Ovary (tissue), 9 donors: ENCODE measurements around the gene NQO1. TPM values are rescaled to one million over a fixed set of nuclear protein-coding genes. Genes with fewer than 3 reads are reported as not detected.
"Not testable (repeated sequence)": the region's sequence is repeated elsewhere in the genome, so short reads cannot be mapped to it uniquely, and the experiment has no call there.

Source experiments
- DNase-seq, 5 donors: peaks; one replicate each; pipeline ENCODE4 v3.0.0-alpha.2; 2019 to 2020
- H3K27ac ChIP-seq, 2 donors: fragments of 200-600 bp; one replicate each; pipeline versions ENCODE4 v1.5.1 to v1.8.0; 2019 to 2022
- H3K27me3 ChIP-seq: fragments of 200-600 bp; one replicate; pipeline ENCODE4 v1.8.0; 2022
- H3K36me3 ChIP-seq: fragments of 200-600 bp; sonication (generic); one replicate; pipeline ENCODE4 v1.5.1; 2019
- H3K4me1 ChIP-seq: one replicate; pipeline ENCODE4 v1.8.1; 2013; ENCODE audit warnings: mild to moderate bottlenecking, moderate library complexity; ENCODE audit not compliant: insufficient read depth
- H3K4me3 ChIP-seq: fragments of 200-600 bp; sonication (generic); one replicate; pipeline ENCODE4 v1.5.1; 2017
- H3K9me3 ChIP-seq, 2 donors: fragments of 200-600 bp in 1 of 2; sonication (generic) in 1 of 2; one replicate each; pipeline versions ENCODE4 v1.5.1 to v1.8.1; 2013 to 2019; ENCODE audit warnings: mild to moderate bottlenecking in 1 of 2, moderate library complexity in 1 of 2
- EP300 ChIP-seq: sonication (generic); formaldehyde crosslinking; IDR thresholded peaks from one replicate; pipeline ENCODE4 v1.6.1; 2017; ENCODE audit warnings: antibody characterized with exemption
- POLR2A ChIP-seq: fragments of 450-650 bp; IDR thresholded peaks from one replicate; pipeline ENCODE4 v1.6.1; 2017; ENCODE audit warnings: antibody characterized with exemption, mild to moderate bottlenecking, moderate library complexity
- WGBS, 3 donors: extraction: QIAGEN DNeasy Blood & Tissue Kit in 1 of 3; methylation state at CpG; one replicate each; pipeline versions ENCODE4 v1.1.5 to v1.1.7; 2013 to 2017; 5-methylcytosine and 5-hydroxymethylcytosine counted together
- intact Hi-C, 4 donors: fragments of 100-400 bp; cut with DNase I; formaldehyde crosslinking; loops; one replicate each; pipeline versions ENCODE4 v1.11.0 to v1.15.1; 2022 to 2023
- polyA plus RNA-seq, 2 donors: library from polyadenylated mRNA; stranded (reverse); fragments of 200-250 nt in 1 of 2; fragments of 350-450 nt in 1 of 2; fragmentation: Illumina TruSeq in 1 of 2; extraction: RNeasy Lipid Tissue Mini Kit (QIAGEN cat#74804) in 1 of 2; gene quantifications; one replicate each; pipeline ENCODE4 v1.2.3, GENCODE V29; 2013 to 2014
- total RNA-seq, 7 donors: library from RNA; depleted of rRNA in 2 of 7; stranded (reverse); fragments of >200 nt in 2 of 7; fragmentation: NEBNext Ultra II Directional in 3 of 7; extraction: Animal tissue kit (Norgen Biotek cat#: 25700) in 3 of 7; gene quantifications; one replicate each; pipeline versions ENCODE4 v1.1.0 to v1.2.4, GENCODE V29; 2016 to 2023
- TF ChIP-seq, protein P1 (sequence below), 3 donors: fragments of 450-650 bp in 2 of 3; fragments of 200-600 bp in 1 of 3; IDR thresholded peaks; one replicate each; pipeline versions ENCODE4 v1.5.1 to v1.8.0; 2016 to 2022; ENCODE audit warnings: antibody characterized with exemption in 3 of 3, mild to moderate bottlenecking in 1 of 3
- donor health status: DM: no; HTN: no; CAD: no; lungs with moderate emphysema.
- donor health status: DM: no; HTN: no; CAD: no.
- donor health status: Bipolar disorder and iron deficiency.
- donor health status: DM: yes; HTN: yes; CAD: no.
- donor health status: DM: no; HTN: no; CAD: no.
- donor health status: DM: yes; HTN: yes; CAD: no.

The NQO1 gene
- total and polyA plus RNA-seq, 9 donors, result 7.9 to 29.1 (median 11.9) TPM

DNA sequence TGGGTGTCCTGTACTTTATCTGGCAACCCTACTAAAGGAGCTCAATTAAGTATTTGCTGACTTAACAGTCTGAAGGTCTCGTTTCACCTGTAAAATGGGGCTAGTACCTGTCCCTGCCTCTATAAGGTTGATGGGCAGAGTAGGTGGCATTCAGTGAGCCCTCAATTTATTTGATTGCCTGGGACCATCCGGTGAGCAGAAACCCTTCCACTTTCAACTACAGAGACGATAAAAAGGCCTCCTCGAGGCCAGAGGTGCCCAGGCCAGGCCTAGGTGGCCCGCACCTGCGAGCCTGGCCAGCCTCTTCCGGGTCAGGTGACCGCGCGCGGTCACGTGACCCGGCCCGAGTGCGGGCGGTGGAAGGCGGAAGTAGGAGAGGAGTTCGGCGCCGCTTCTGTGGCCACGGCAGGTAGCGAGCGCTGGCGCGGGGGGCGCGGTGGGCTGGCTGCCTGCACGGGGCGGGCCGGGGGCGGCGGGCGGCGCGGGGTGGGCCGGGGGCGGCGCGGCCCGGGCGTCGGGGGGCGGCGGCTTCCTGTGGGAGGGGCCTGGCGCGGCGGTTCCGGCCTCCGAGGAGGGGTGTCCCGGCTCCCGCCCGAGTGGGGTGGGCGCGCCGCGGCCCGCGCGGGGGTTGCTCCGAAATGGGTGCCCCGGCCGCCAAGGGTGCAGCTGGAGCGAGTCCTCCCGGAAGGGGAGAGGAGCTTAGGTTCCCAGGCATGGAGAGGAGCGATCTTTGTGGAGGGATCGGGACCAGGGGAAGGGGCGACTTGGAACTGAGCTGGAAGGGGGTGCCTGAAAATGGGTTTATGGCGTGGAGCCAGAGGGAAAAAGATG lies 35.8 kb upstream of the NQO1 start, which contains the start of gene WWP2:
Gene WWP2 (plus strand): TSS at position 350 of the 831 bp plus-strand sequence. CDS start 24,679 bp downstream, outside the sequence.
- intact Hi-C loops, result no loop called here

DNA sequence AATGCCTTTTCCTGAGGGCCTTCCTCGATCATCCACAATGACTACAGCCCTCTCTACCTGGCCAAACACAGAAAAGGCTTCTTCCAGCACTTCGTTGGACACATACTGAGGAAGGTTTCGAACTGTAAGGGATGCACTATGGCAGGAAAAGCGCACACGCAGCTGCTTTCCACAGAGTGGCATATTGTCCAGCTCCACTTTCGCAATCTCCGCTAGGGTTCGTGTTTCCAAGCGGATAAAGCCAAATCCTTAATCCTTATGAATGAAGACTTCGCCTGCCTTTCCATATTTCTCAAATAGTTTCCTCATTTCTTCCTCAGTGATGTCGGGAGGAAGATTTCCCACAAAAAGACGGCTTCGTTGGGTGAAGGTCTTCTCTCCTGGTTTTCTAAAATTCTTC lies 31.0 kb upstream of the NQO1 start:
- not testable (repeated sequence) for H3K4me1 ChIP-seq, H3K27me3 ChIP-seq, H3K4me3 ChIP-seq, H3K9me3 ChIP-seq, H3K36me3 ChIP-seq, H3K27ac ChIP-seq, DNase-seq
- WGBS, 3 donors, result 84 to 86% (median 85%) methylated on average over 13 of the region's 13 CpGs
- intact Hi-C loops, result loop anchor here in 3 of 4 donors (5.0 to 10.0 kb wide), 5 partner anchors 45 to 363 kb away; partner anchors contain the start of gene NFAT5 (in 1 of the 3)

More for the DNA sequence above, 35.8 kb upstream of the NQO1 start, which contains the start of gene WWP2:
- no peaks in the 10 kb centered on the region for H3K36me3 ChIP-seq
- H3K9me3 ChIP-seq, result no peaks in the 10 kb centered on the region
- H3K27ac ChIP-seq, result peak within 1 kb of the TSS; percentile 65 to 82
- H3K4me3 ChIP-seq, result peak within 1 kb of the TSS; percentile 93
- WGBS, 3 donors, result 0 to 1% (median 1%) methylated on average over 35 to 66 of the region's 68 CpGs
- no peaks in the 10 kb centered on the region for H3K4me1 ChIP-seq
- H3K27me3 ChIP-seq, result no peaks in the 10 kb centered on the region
- TF ChIP-seq POLR2A (peak; percentile 62), EP300 (no peak)
- DNase-seq, result peak; percentile 72 to 86 (median 79)

DNA sequence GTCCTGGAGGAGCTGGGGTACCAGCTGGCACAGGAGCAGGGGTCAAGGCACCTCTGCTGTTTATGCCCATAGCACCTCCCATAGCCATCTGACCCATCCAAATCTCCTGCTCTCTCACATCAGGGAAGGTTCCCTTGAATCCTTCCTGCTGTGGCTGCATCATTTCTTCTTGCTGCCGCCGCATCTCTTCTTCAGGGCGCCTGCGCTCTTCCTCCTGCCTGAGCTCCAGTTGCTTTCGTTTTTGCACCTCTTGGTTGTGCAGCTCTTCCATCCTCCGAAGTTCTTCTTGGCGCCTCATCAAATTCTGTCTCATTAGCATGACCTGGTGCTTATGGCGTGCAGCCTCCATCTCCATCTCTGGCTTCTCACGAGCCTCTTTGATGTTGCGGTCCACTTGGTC lies 30.3 kb upstream of the NQO1 start:
- intact Hi-C loops, result loop anchor here in 3 of 4 donors (5.0 to 10.0 kb wide), 5 partner anchors 44 to 362 kb away; partner anchors contain the start of gene NFAT5 (in 1 of the 3)
- Histone ChIP-seq H3K36me3 (no peaks in the 10 kb centered on the region), H3K4me1 (peaks cover 6% of the 10 kb centered on the region), H3K9me3 (no peaks in the 10 kb centered on the region), H3K4me3 (no peak overlapping the region), H3K27me3 (no peaks in the 10 kb centered on the region), H3K27ac (no peak overlapping the region)
- TF ChIP-seq POLR2A (no peak), EP300 (no peak)
- TF ChIP-seq, protein P1, sequence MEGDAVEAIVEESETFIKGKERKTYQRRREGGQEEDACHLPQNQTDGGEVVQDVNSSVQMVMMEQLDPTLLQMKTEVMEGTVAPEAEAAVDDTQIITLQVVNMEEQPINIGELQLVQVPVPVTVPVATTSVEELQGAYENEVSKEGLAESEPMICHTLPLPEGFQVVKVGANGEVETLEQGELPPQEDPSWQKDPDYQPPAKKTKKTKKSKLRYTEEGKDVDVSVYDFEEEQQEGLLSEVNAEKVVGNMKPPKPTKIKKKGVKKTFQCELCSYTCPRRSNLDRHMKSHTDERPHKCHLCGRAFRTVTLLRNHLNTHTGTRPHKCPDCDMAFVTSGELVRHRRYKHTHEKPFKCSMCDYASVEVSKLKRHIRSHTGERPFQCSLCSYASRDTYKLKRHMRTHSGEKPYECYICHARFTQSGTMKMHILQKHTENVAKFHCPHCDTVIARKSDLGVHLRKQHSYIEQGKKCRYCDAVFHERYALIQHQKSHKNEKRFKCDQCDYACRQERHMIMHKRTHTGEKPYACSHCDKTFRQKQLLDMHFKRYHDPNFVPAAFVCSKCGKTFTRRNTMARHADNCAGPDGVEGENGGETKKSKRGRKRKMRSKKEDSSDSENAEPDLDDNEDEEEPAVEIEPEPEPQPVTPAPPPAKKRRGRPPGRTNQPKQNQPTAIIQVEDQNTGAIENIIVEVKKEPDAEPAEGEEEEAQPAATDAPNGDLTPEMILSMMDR (IDR thresholded peaks at IDR 0.05), result no peak
- 84 to 94% (median 90%) methylated on average over 10 of the region's 10 CpGs for WGBS, 3 donors
- DNase-seq, result no peak

DNA sequence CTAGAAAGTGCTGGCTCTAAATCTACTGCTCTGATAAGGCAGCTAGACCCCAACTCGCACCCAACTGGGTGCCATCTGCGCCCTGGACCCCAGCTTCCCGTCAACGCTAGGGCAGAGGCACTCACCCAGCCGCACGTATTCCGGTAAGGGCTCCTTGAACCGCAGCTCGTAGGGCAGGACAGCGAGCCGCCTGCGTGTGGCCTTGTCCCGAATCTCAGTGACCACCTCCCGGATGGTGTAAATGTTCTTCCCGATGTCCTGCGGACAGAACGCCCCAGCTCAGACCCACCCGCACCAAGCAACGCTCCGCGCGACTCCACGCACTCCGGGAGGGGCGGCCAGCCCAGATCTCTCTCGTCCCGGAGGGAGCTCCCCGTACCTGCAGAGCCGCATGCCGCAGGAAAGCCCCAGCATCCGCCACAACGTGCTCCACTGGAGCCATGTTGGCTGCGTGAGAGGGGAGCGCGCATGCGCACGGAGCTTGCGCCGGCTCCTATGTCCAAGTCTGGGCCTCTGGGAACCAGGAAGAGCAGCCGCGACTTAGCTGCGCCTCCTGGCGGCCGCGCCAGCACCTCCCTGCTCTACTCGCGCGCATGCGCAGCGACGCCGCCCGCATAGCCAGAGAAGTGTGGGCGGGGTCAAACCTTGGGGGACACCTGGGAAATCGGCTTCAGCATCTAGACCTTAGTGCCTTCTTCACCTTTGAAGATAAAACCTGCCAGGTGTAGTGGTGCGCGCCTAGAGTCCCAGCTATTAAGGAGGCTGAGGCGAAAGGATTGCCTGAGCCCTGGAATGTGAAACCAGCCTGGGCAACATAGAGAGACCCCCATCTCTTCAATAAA lies 28.3 kb upstream of the NQO1 start, which contains the start of gene NOB1:
Gene NOB1 (minus strand): TSS at position 458 of the 842 bp plus-strand sequence. CDS start 16 bp downstream, at position 442.
- peak within 1 kb of the TSS in 1 of 2 donors; percentile 27 for H3K27ac ChIP-seq
- WGBS, 3 donors, result 0 to 1% (median 0%) methylated on average over 33 to 58 of the region's 58 CpGs

More for the DNA sequence above, 28.3 kb upstream of the NQO1 start, which contains the start of gene NOB1:
- intact Hi-C loops, result loop anchor here (2.0 to 10.0 kb wide), 6 partner anchors 42 to 360 kb away; partner anchors contain the start of gene NFAT5 (in 1 of the 4)
- TF ChIP-seq POLR2A (peak; percentile 50), EP300 (no peak)
- TF ChIP-seq, protein P1 (IDR thresholded peaks at IDR 0.05), result peak; percentile 95 to 100 (median 100)
- Histone ChIP-seq H3K4me1 (peaks cover 6% of the 10 kb centered on the region), H3K4me3 (peak within 1 kb of the TSS; percentile 95), H3K9me3 (no peaks in the 10 kb centered on the region), H3K36me3 (no peaks in the 10 kb centered on the region), H3K27me3 (no peaks in the 10 kb centered on the region)
- DNase-seq, result peak; percentile 95 to 98 (median 98)
